Fibroblast of skin of abdomen (primary cell): ENCODE data around the gene SYT13.

Experiments
- DNase-seq: peaks from one replicate; pipeline ENCODE4 v3.0.0-alpha.2; 2013

The SYT13 gene

DNA sequence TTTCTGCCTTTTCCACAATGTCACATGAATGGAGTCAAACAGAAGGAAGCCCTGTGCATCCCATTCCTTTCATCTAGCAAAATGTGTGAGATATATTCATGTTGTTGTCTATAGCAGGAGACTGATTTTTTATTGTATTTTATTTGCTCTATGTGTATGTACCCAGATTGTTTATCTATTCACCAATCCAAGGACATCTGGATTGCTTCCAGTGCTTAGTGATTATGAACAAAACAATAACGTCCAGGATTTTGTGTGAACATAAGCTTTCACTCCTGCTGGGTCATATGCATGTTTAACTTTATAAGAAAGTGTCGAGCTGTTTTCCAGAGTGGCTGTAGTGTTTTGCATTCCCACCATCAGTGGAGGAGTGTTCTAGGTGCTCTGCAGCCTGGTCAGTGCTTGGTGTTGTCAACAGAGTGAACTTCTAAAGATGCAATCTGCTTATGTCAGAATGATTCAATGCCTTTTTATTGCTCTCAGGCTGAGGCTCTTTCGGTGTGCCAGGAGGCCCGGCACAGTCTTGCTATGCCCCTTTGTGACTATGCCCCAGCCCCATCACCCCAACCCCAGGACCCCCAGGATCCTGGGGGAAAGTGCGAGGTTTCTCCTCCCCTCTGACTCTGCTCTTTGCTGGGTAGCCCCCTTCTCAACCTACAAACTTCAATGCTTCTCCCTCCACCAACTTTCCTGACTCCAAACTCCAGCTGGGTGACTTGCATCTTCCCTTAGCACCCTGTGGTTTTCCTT, 19.9 kb upstream of the SYT13 start:
- no peak for DNase-seq

DNA sequence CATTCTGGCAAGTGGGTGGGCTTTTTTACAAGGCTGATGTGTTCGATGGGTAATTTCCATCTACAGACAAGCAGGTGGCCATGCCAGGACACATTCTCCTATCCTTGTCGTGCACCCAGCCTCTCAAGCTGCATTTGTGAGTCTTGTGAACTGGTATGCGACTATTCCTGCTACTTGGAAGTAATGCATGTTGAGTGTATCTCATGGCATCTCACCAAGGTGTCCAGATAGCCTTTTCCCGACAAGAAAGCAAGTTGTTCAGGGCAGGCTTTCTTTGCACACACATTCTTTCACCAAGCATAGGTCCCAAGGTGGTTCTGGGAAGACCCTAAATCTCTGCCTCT, 18.8 kb upstream of the SYT13 start:
- no peak for DNase-seq

DNA sequence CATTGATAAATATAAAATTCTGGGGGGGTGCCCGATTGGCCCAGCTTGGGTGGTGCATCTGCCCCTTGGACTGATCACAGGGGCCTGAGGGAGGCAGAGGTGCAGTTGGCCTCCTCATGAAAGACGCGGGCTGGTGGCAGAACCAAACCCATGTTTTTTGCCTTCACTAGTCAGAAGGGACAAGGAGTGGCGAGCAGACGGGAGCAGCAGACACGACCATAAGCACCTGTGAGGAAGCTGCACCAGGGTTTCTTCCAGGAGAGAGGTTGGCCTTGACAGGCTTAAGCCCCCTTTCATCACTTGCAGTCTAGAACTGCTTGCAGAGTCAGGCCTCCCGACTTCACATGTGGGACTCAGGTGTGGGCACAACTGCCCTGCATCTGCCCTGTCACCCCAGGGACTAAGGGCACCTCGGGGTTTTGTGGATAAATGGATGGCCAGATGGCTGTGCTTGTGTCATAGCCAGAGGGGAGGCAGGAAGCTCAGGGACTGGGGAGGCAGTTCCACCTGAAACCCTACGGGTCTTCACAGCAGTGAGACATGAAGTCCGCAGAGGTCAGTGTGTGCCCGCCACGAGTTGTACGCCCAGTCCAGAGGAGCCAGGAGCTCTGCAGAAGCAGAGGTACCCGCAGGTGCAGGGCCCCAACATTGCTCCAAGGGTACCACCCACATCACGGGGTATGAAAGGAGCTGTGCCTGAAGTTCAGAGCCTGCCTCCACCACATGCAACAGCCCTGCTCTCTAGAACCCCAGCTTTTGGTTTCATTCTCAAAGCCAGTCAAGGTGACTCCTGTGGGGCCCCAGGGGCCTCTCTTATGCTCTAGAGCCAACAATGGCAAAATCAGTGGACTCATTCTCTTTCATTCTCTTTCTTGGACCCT, 18.2 kb upstream of the SYT13 start:
- DNase-seq, result no peak

DNA sequence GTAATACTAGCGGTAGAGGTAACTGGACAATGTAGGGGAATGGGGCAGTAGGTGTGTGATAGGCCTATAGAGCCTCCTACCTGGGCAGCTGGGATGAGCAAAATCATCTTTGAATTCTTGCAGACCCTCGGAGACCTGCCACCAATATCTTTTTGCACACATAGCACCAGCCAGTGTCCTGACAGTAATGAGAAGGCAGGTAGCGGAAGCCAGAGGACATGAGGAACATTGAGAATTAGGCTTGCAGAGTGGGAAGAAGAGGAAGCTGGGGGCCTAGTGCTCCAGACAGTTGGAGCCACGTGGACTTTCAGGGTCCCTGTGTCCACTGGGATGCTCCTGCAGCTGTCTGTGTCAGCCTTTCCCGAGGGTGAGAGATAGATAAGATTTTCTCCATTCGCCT, 17.2 kb upstream of the SYT13 start:
- DNase-seq, result no peak

DNA sequence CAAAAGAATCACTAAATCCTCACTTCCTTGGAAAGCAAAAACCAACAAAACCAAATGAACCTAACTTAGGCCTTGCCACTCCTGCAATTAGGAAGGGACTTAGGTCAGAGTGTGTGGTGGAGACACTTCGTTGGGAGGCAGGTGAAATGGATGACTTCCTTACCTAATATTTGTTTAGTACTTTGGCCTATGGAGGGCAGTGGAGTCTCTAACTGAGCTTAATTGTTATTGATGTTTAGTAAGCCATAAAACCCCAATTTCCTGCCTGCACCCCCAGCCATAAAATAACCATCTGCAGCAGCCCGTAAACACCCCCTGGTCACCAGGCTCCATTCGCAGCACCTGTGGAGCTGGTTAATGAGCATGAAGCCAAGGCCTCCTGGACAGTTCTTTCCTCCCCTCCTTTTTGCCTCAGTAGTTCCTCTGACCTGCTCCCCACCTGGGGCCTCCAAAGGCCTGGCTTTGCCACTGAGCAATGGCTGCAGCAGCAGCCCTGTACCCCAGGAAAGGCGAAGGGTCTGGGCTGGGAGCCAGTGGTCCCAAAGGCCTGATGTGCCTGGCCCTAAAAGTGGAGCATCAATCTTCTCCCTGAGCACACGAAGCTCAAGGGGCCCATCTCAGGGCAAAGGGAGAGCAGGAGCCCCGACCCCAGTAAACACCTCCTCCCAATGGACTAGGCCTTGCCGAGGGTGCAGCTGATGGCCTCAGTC, 15.6 kb upstream of the SYT13 start:
- no peak for DNase-seq

GRCh38 chr11:45300715-45301114, 14.6 kb upstream of the SYT13 start:
- no peak for DNase-seq

DNA sequence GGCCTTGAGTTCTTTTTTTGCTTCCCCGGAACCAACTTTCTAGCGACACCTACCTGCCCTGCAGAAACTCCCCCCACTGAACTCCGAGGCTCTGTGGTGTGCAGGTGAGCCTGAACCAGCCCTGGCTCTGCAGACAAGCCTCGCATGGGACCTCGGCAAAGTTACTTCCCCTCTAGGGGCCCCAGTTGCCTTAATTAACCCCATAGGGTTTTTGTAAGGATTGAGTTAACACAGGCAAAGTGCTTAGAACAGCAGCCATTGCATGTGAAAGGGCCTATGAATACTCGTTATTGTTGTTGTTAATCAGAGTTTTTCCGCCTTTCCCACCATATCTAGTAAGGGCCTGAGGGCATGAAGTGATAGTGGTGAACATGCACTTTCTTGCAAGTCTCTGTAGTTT, 12.6 kb upstream of the SYT13 start:
- no peak for DNase-seq

- DNase-seq, result no peak
Measured at GRCh38 chr11:45296075-45296474, 9.9 kb upstream of the SYT13 start.

DNA sequence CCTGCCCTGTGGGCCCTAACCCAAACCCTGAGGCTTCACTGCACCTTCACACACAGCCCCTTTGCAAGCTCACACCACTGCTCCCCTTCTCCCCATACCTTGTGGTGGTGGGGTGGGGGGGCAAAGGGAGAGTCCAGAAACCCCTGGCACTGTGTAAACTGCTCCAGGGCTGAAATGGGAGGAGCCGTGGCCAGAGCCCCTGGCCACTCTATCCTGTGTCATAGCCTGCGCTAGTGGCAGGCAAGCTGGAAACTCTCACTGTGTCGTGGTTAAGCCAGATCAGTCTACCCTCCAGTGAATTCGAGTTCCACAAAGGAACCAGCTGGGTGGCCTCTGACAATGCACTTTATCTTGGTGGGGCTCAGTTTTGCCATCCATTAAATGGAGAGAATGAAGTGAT, 8.4 kb upstream of the SYT13 start:
- DNase-seq, result no peak

GRCh38 chr11:45293566-45294192, 7.5 kb upstream of the SYT13 start:
- DNase-seq, result peak; percentile 74

DNA sequence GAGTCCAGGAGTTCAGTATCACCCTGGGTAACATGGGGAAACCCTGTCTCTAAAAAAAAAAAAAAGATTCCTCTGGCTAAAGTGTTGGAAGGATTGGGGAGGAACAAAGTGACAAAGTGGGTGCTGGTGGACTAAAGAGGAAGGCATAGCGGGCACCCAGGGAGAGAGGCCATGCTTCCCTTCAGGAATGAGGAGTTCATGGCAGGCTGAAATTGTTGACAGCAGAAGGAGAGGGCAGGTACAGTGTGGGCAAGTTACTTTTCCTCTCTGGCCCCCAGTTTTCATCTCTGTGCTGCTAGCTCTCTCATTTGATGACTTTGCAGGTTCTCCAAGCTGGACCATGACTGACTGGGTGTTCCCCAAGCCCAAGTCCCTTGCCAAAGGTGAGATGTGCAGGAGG, 4.4 kb upstream of the SYT13 start:
- DNase-seq, result no peak

DNA sequence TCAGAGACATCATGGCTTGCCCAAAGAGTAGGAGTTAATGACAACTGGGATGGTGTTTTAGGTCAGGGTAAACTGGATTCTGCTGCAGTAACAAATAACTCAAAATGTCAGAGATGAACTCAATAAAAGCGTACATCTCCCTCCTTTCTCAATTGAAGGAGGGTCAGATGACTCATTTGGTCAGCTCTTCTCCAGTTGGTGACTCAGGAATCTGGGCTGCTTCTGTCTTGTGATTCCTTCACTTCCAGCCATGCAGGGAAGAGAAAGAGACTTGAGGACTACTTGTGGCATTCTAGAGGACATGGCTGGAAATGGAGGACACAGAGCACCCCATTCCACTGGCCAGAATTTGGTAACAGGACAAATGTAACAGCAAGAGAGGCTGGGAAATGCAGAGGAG, 3.2 kb upstream of the SYT13 start:
- DNase-seq, result peak; percentile 20

DNA sequence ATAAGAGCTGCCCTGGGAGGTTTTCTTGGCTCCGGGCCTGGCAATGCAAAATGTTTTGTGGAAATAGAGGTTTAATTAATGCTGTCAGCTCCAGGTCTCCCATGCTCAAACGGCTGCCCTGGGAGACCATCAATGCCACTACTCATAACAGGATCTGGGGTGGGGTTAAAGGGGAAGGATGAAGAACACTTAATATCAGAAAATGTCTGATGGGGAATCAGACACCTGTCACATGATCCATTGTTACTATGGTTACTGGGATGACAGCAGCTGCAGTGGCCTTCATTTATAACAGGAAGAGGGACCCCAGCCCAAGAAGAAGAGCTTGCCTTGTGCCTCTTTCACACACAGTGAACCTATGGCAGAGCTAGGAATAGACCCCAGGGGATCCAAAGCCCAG, 2.2 kb upstream of the SYT13 start:
- DNase-seq, result no peak

GRCh38 chr11:45287316-45287903, 1.3 kb upstream of the SYT13 start:
- DNase-seq, result no peak

DNA sequence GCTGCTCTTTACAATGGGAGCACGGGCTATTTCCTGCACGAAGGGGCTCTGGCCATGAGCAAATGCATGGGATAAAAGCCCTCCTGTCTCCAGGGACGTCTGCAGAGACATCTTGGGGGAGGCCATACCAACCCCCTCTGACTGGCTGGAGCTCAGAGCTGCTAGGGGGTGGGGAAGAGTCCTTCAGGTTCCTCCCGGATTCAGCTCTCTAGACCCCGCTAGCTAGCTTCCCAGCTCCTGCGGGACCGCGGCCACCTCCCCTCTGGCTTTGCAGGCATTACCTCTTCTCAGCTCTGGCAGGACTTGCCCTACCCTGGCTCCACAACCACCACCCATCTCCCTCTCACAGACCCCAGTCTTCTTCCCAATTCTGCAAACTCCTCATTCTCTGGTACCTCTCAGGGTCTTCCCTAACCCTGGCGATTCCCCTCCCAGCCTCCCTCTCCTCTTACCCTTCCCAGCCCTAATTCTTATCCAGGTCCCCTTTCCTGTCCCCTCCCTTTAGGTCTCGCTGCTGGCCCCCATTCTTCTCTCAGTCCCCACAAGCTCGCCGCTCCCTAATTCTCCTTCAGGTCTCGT, 802 bp downstream of the SYT13 start:
- no peak for DNase-seq

- DNase-seq, result no peak
Measured at GRCh38 chr11:45282081-45282480, 4.1 kb downstream of the SYT13 start.

DNA sequence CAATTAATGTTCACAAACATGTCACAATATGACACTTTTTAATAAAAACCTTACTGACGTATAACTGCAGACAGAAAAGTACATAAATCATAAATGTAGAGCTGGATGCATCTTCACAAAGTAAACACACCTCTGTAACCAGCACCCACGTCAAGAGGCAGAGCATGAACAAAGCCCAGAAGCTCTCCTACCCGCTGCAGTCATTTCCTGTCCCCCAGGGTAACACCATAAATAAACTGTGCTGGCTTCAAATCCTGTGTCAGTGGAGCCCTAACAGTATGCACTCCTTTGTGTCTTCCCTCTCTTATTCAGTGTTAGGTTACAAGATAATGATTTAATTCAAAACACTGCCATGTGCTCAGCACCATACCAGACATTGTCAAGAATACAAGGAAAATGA, 5.7 kb downstream of the SYT13 start:
- no peak for DNase-seq

GRCh38 chr11:45279645-45280044, 6.5 kb downstream of the SYT13 start:
- DNase-seq, result no peak

DNA sequence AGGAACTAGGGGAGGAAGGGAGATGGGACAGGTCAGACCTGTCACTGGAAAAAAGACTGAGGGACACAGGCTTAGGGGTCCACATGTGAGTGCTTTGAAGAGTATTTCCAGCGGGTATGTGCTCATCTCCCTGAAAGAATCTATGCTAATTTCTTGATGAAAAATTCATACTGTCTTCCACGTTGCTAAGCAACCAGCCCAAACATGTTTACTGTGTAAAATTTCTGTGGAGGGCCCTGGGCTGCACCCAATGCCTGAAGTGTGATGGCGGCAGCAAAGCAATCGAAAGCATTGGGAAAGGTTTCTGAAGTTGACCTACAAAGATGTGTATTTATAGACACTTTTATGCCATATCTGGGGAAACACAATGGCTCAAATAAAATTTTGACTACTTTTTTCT, 7.4 kb downstream of the SYT13 start:
- no peak for DNase-seq

DNA sequence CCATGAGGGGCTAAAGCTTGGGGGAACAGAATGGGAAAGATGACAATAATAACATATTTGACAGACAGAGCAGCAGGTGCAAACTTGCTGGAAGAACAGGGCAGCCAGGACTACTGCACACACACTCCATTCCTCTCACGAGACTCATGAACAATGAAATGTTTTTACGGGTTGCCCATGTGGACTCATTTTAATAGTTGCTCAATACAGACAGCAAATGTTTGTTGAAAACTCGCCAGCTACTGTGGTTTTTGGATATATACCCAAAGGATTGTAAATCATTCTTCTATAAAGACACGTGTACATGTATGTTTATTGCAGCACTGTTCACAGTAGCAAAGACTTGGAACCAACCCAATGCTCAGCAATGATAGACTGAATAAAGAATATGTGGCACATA, 10.3 kb downstream of the SYT13 start:
- peak; percentile 59 for DNase-seq

DNA sequence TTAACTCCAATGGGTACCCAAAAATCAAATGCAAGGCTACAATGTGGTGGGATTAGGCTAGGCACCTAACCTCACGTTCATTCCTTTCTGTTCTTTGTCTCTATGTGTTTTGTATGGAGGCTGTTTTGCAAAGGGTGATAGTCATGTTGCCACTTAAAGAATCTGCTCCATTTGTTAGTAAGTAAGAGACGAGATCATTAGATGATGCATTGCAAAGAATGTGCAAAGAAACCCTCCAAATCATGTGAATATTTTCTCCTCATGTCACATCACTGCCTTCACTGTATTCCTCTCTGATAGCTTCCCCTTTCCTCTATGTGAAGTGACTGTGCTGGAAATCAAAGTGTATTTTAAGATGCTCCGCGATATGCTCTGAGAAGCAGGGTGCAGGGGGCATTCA, 11.9 kb downstream of the SYT13 start:
- no peak for DNase-seq

- no peak for DNase-seq
Measured at GRCh38 chr11:45273509-45273908, 12.6 kb downstream of the SYT13 start.
